ENCODE data around the gene HSPA1A.

- TF ChIP-seq, protein P1, sequence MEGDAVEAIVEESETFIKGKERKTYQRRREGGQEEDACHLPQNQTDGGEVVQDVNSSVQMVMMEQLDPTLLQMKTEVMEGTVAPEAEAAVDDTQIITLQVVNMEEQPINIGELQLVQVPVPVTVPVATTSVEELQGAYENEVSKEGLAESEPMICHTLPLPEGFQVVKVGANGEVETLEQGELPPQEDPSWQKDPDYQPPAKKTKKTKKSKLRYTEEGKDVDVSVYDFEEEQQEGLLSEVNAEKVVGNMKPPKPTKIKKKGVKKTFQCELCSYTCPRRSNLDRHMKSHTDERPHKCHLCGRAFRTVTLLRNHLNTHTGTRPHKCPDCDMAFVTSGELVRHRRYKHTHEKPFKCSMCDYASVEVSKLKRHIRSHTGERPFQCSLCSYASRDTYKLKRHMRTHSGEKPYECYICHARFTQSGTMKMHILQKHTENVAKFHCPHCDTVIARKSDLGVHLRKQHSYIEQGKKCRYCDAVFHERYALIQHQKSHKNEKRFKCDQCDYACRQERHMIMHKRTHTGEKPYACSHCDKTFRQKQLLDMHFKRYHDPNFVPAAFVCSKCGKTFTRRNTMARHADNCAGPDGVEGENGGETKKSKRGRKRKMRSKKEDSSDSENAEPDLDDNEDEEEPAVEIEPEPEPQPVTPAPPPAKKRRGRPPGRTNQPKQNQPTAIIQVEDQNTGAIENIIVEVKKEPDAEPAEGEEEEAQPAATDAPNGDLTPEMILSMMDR (IDR thresholded peaks at IDR 0.05), result no peak
- TF ChIP-seq POLR2A (IDR thresholded peaks at IDR 0.05), result peak in 3 of 4 donors; percentile 86 to 97 (median 94)
Measured at GRCh38 chr6:31862344-31863235, 47.2 kb downstream of the HSPA1A start, which contains the start of gene NEU1.

Measured in esophagus squamous epithelium (tissue), 4 donors.